Measurements from ENCODE around the gene RGS6.

- TF ChIP-seq POLR2A (IDR thresholded peaks at IDR 0.05; ENCODE audit: low read length), result no peak
- no peak for TF ChIP-seq GATA1 (IDR thresholded peaks at IDR 0.05; ENCODE audit: low read depth, low read length)
Measured at GRCh38 chr14:72061718-72062117, 129.5 kb downstream of the RGS6 start.
